CD4-positive, alpha-beta T cell treated with Interleukin-10 for 1 hour (primary cell): ENCODE data around the gene TAS2R60.
A peak's percentile ranks its signal among the peaks of the same experiment; 100 is the strongest.
"Not testable (repeated sequence)": the region's sequence is repeated elsewhere in the genome, so short reads cannot be mapped to it uniquely, and the experiment has no call there.

ENCODE experiments used
- DNase-seq: peaks from one replicate; pipeline ENCODE4 v3.0.0-alpha.2; 2020

The TAS2R60 gene

GRCh38 chr7:143411976-143412708 is 31.1 kb upstream of the TAS2R60 start:
- DNase-seq: no peak

GRCh38 chr7:143413123-143413522 is 30.1 kb upstream of the TAS2R60 start:
- DNase-seq: no peak

- not testable (repeated sequence) for DNase-seq
Observed at GRCh38 chr7:143415209-143415608, 28.0 kb upstream of the TAS2R60 start.

- DNase-seq: no peak
Observed at GRCh38 chr7:143415742-143416397, 27.4 kb upstream of the TAS2R60 start.

- DNase-seq: peak; percentile 74
Observed at GRCh38 chr7:143416565-143417149, 26.6 kb upstream of the TAS2R60 start.

- DNase-seq: no peak
Observed at GRCh38 chr7:143417734-143418383, 25.4 kb upstream of the TAS2R60 start.

GRCh38 chr7:143418681-143419458 is 24.4 kb upstream of the TAS2R60 start:
- no peak for DNase-seq

GRCh38 chr7:143419880-143420279 is 23.4 kb upstream of the TAS2R60 start:
- no peak for DNase-seq

- not testable (repeated sequence) for DNase-seq
Observed at GRCh38 chr7:143420624-143421023, 22.6 kb upstream of the TAS2R60 start.

GRCh38 chr7:143422033-143422432 is 21.2 kb upstream of the TAS2R60 start:
- DNase-seq: no peak

- not testable (repeated sequence) for DNase-seq
Observed at GRCh38 chr7:143424476-143424875, 18.8 kb upstream of the TAS2R60 start.

- DNase-seq: no peak
Observed at GRCh38 chr7:143426479-143427142, 16.6 kb upstream of the TAS2R60 start.

GRCh38 chr7:143429770-143430698 is 13.2 kb upstream of the TAS2R60 start:
- DNase-seq: no peak

GRCh38 chr7:143431109-143431508 is 12.1 kb upstream of the TAS2R60 start:
- no peak for DNase-seq

- no peak for DNase-seq
Observed at GRCh38 chr7:143433759-143434158, 9.5 kb upstream of the TAS2R60 start.

GRCh38 chr7:143434660-143435059 is 8.6 kb upstream of the TAS2R60 start:
- DNase-seq: no peak

- DNase-seq: no peak
Observed at GRCh38 chr7:143435266-143435665, 8.0 kb upstream of the TAS2R60 start.

- DNase-seq: no peak
Observed at GRCh38 chr7:143436325-143436946, 6.8 kb upstream of the TAS2R60 start.

- no peak for DNase-seq
Observed at GRCh38 chr7:143437578-143437977, 5.7 kb upstream of the TAS2R60 start.

- no peak for DNase-seq
Observed at GRCh38 chr7:143439866-143440265, 3.4 kb upstream of the TAS2R60 start.
